ENCODE results near the gene CIB4. TPM values are rescaled to one million over a fixed set of nuclear protein-coding genes. Genes with fewer than 3 reads are reported as not detected.
"Not testable (repeated sequence)": the region's sequence is repeated elsewhere in the genome, so short reads cannot be mapped to it uniquely, and the experiment has no call there.

The CIB4 gene
- polyA plus RNA-seq, 4 donors: 0.50 to 0.78 (median 0.72) TPM; not detected in 1

- DNase-seq (ENCODE audit: low read depth in 4 of 4, low spot score in 3 of 4): no peak
Measured at GRCh38 chr2:26668856-26669750, 27.9 kb upstream of the CIB4 start.

GRCh38 chr2:26668041-26668440 is 26.9 kb upstream of the CIB4 start:
- no peak for DNase-seq (ENCODE audit: low read depth in 4 of 4, low spot score in 3 of 4)

GRCh38 chr2:26666671-26667070 is 25.5 kb upstream of the CIB4 start:
- DNase-seq (ENCODE audit: low read depth in 4 of 4, low spot score in 3 of 4): no peak

GRCh38 chr2:26665296-26665695 is 24.1 kb upstream of the CIB4 start:
- DNase-seq (ENCODE audit: low read depth in 4 of 4, low spot score in 3 of 4): not testable (repeated sequence)

GRCh38 chr2:26660363-26660962 is 19.3 kb upstream of the CIB4 start:
- no peak for DNase-seq (ENCODE audit: low read depth in 4 of 4, low spot score in 3 of 4)

GRCh38 chr2:26658691-26659346 is 17.7 kb upstream of the CIB4 start:
- DNase-seq (ENCODE audit: low read depth in 4 of 4, low spot score in 3 of 4): no peak

- DNase-seq (ENCODE audit: low read depth in 4 of 4, low spot score in 3 of 4): no peak
Measured at GRCh38 chr2:26657265-26657664, 16.1 kb upstream of the CIB4 start.

GRCh38 chr2:26655611-26656195 is 14.5 kb upstream of the CIB4 start:
- DNase-seq (ENCODE audit: low read depth in 4 of 4, low spot score in 3 of 4): no peak

GRCh38 chr2:26655120-26655519 is 14.0 kb upstream of the CIB4 start:
- not testable (repeated sequence) for DNase-seq (ENCODE audit: low read depth in 4 of 4, low spot score in 3 of 4)

GRCh38 chr2:26654061-26654340 is 12.8 kb upstream of the CIB4 start:
- no peak for DNase-seq (ENCODE audit: low read depth in 4 of 4, low spot score in 3 of 4)

GRCh38 chr2:26653207-26654060 is 12.3 kb upstream of the CIB4 start:
- DNase-seq (ENCODE audit: low read depth in 4 of 4, low spot score in 3 of 4): no peak

- peak; percentile 49 to 51 (median 50) for DNase-seq (ENCODE audit: low read depth in 4 of 4, low spot score in 3 of 4)
Measured at GRCh38 chr2:26652361-26653041, 11.3 kb upstream of the CIB4 start.

- DNase-seq (ENCODE audit: low read depth in 4 of 4, low spot score in 3 of 4): no peak
Measured at GRCh38 chr2:26651799-26652198, 10.6 kb upstream of the CIB4 start.

- no peak for DNase-seq (ENCODE audit: low read depth in 4 of 4, low spot score in 3 of 4)
Measured at GRCh38 chr2:26651470-26651771, 10.3 kb upstream of the CIB4 start.

GRCh38 chr2:26650713-26651469 is 9.7 kb upstream of the CIB4 start:
- no peak for DNase-seq (ENCODE audit: low read depth in 4 of 4, low spot score in 3 of 4)

GRCh38 chr2:26649992-26650712 is 9.0 kb upstream of the CIB4 start:
- DNase-seq (ENCODE audit: low read depth in 4 of 4, low spot score in 3 of 4): no peak

- no peak for DNase-seq (ENCODE audit: low read depth in 4 of 4, low spot score in 3 of 4)
Measured at GRCh38 chr2:26649322-26649721, 8.2 kb upstream of the CIB4 start.

- DNase-seq (ENCODE audit: low read depth in 4 of 4, low spot score in 3 of 4): no peak
Measured at GRCh38 chr2:26648516-26648915, 7.3 kb upstream of the CIB4 start.

- DNase-seq (ENCODE audit: low read depth in 4 of 4, low spot score in 3 of 4): no peak
Measured at GRCh38 chr2:26647981-26648380, 6.8 kb upstream of the CIB4 start.
